ENCODE measurements around the gene CSE1L.
"Not testable (repeated sequence)": the region's sequence is repeated elsewhere in the genome, so short reads cannot be mapped to it uniquely, and the experiment has no call there.

The CSE1L gene

GRCh38 chr20:49110767-49111694 is 64.9 kb downstream of the CSE1L start:
- in situ Hi-C loops (cut with MboI; ENCODE audit: low pct_unique_long_range_greater_than_20kb, low sequenced_read_pairs) = no loop called here
- DNase-seq = no peak

GRCh38 chr20:49112596-49113274 is 66.6 kb downstream of the CSE1L start:
- in situ Hi-C loops (cut with MboI; ENCODE audit: low pct_unique_long_range_greater_than_20kb, low sequenced_read_pairs) = no loop called here
- no peak for DNase-seq

GRCh38 chr20:49115564-49115963 is 69.5 kb downstream of the CSE1L start:
- DNase-seq = no peak
- in situ Hi-C loops (cut with MboI; ENCODE audit: low pct_unique_long_range_greater_than_20kb, low sequenced_read_pairs) = no loop called here

- DNase-seq = no peak
- in situ Hi-C loops (cut with MboI; ENCODE audit: low pct_unique_long_range_greater_than_20kb, low sequenced_read_pairs) = no loop called here
Observed at GRCh38 chr20:49118307-49118706, 72.2 kb downstream of the CSE1L start.

GRCh38 chr20:49119988-49120387 is 73.9 kb downstream of the CSE1L start:
- no peak for DNase-seq
- in situ Hi-C loops (cut with MboI; ENCODE audit: low pct_unique_long_range_greater_than_20kb, low sequenced_read_pairs) = no loop called here

- DNase-seq = no peak
- in situ Hi-C loops (cut with MboI; ENCODE audit: low pct_unique_long_range_greater_than_20kb, low sequenced_read_pairs) = no loop called here
Observed at GRCh38 chr20:49122920-49123319, 76.8 kb downstream of the CSE1L start.

- DNase-seq = no peak
- in situ Hi-C loops (cut with MboI; ENCODE audit: low pct_unique_long_range_greater_than_20kb, low sequenced_read_pairs) = no loop called here
Observed at GRCh38 chr20:49123982-49124381, 77.9 kb downstream of the CSE1L start.

- peak; percentile 67 for DNase-seq
- in situ Hi-C loops (cut with MboI; ENCODE audit: low pct_unique_long_range_greater_than_20kb, low sequenced_read_pairs) = no loop called here
Observed at GRCh38 chr20:49132995-49133478, 86.9 kb downstream of the CSE1L start.

- no peak for DNase-seq
- in situ Hi-C loops (cut with MboI; ENCODE audit: low pct_unique_long_range_greater_than_20kb, low sequenced_read_pairs) = no loop called here
Observed at GRCh38 chr20:49133571-49133970, 87.5 kb downstream of the CSE1L start.

- DNase-seq; in situ Hi-C loops (cut with MboI; ENCODE audit: low pct_unique_long_range_greater_than_20kb, low sequenced_read_pairs): not testable (repeated sequence)
Observed at GRCh38 chr20:49134797-49135196, 88.7 kb downstream of the CSE1L start.

GRCh38 chr20:49136817-49137571 is 90.9 kb downstream of the CSE1L start:
- DNase-seq = no peak
- in situ Hi-C loops (cut with MboI; ENCODE audit: low pct_unique_long_range_greater_than_20kb, low sequenced_read_pairs) = no loop called here

GRCh38 chr20:49138431-49138830 is 92.3 kb downstream of the CSE1L start:
- DNase-seq = no peak
- in situ Hi-C loops (cut with MboI; ENCODE audit: low pct_unique_long_range_greater_than_20kb, low sequenced_read_pairs) = no loop called here

- in situ Hi-C loops (cut with MboI; ENCODE audit: low pct_unique_long_range_greater_than_20kb, low sequenced_read_pairs) = no loop called here
- DNase-seq = no peak
Observed at GRCh38 chr20:49140411-49140810, 94.3 kb downstream of the CSE1L start.

- in situ Hi-C loops (cut with MboI; ENCODE audit: low pct_unique_long_range_greater_than_20kb, low sequenced_read_pairs) = no loop called here
- no peak for DNase-seq
Observed at GRCh38 chr20:49140834-49141233, 94.7 kb downstream of the CSE1L start.
